OCI-LY3 (cell line): ENCODE measurements around the gene TMEM214.

Experiments
- CTCF ChIP-seq: fragments of 200-600, 300-600 bp; sonication (generic); IDR thresholded peaks from 2 replicates; pipeline ENCODE4 v1.5.1; 2014; ENCODE audit warnings: antibody characterized with exemption, low read length, low read depth
- EZH2phosphoT487 ChIP-seq: fragments of 200-600 bp; shearing (Covaris generic); IDR thresholded peaks from 2 replicates; pipeline ENCODE4 v1.6.1; 2018; ENCODE audit warnings: antibody characterized with exemption, mixed run types, low read depth

GRCh38 chr2:27057184-27057583, 24.4 kb downstream of the TMEM214 start:
- TF ChIP-seq EZH2phosphoT487: no peak
- no peak for TF ChIP-seq CTCF
